HUES64 (cell line): Measurements from ENCODE around the gene CDC42.

ENCODE experiments used
- H3K27ac ChIP-seq: 2 replicates; pipeline ENCODE4 v1.7.0; 2013; ENCODE audit warnings: low read depth, low read length, inconsistent platforms
- H3K27me3 ChIP-seq: 2 replicates; pipeline ENCODE4 v1.6.1; 2013; ENCODE audit warnings: mild to moderate bottlenecking, low read length; ENCODE audit not compliant: insufficient read depth
- H3K36me3 ChIP-seq: 2 replicates; pipeline ENCODE4 v1.6.1; 2013; ENCODE audit warnings: mild to moderate bottlenecking, low read length; ENCODE audit not compliant: insufficient read depth
- H3K4me1 ChIP-seq: 2 replicates; pipeline ENCODE4 v1.6.1; 2013; ENCODE audit warnings: mild to moderate bottlenecking, low read length, moderate library complexity; ENCODE audit not compliant: insufficient read depth
- H3K4me3 ChIP-seq: 2 replicates; pipeline ENCODE4 v1.5.1; 2013; ENCODE audit warnings: mild to moderate bottlenecking, low read length, moderate library complexity
- H3K9ac ChIP-seq: 2 replicates; pipeline ENCODE4 v1.6.1; 2013; ENCODE audit warnings: mild to moderate bottlenecking, low read depth, low read length
- H3K9me3 ChIP-seq: 2 replicates; pipeline ENCODE4 v1.6.1; 2013; ENCODE audit warnings: low read depth, low read length; ENCODE audit not compliant: insufficient read depth
- WGBS: fragments of 150-250, 120-280 bp; methylation state at CpG from one replicate; pipeline ENCODE4 v1.1.7; 2013; ENCODE audit warnings: missing lambda C conversion rate; 5-methylcytosine and 5-hydroxymethylcytosine counted together

The CDC42 gene

GRCh38 chr1:22122273-22123070 is 70.0 kb downstream of the CDC42 start:
- Histone ChIP-seq H3K27ac (no peak overlapping the region; the same call in 1 of the 2 replicates), H3K4me3 (no peak overlapping the region), H3K9me3 (no peaks in the 10 kb centered on the region), H3K27me3 (no peaks in the 10 kb centered on the region), H3K4me1 (peaks cover 15% of the 10 kb centered on the region; the same call in 1 of the 2 replicates), H3K36me3 (no peaks in the 10 kb centered on the region), H3K9ac (no peak overlapping the region)
- 86% methylated on average over 21 of the region's 21 CpGs for WGBS

GRCh38 chr1:22123071-22123390 is 70.5 kb downstream of the CDC42 start:
- 80% methylated on average over 8 of the region's 8 CpGs for WGBS
- Histone ChIP-seq H3K36me3 (no peaks in the 10 kb centered on the region), H3K4me3 (no peak overlapping the region), H3K9ac (no peak overlapping the region), H3K4me1 (peaks cover 15% of the 10 kb centered on the region; the same call in 1 of the 2 replicates), H3K27ac (no peak overlapping the region), H3K9me3 (no peaks in the 10 kb centered on the region), H3K27me3 (no peaks in the 10 kb centered on the region)

- Histone ChIP-seq H3K9me3 (no peaks in the 10 kb centered on the region), H3K27me3 (no peaks in the 10 kb centered on the region), H3K9ac (no peak overlapping the region), H3K36me3 (no peaks in the 10 kb centered on the region), H3K4me3 (no peak overlapping the region), H3K4me1 (peaks cover 15% of the 10 kb centered on the region; the same call in 1 of the 2 replicates), H3K27ac (no peak overlapping the region)
- WGBS = 92% methylated on average over 9 of the region's 9 CpGs
Measured at GRCh38 chr1:22123901-22124404, 71.4 kb downstream of the CDC42 start.

- H3K36me3 ChIP-seq = no peaks in the 10 kb centered on the region
- H3K27ac ChIP-seq = no peak overlapping the region
- 92% methylated on average over 8 of the region's 8 CpGs for WGBS
Measured at GRCh38 chr1:22124592-22125229, 72.2 kb downstream of the CDC42 start.

DNA sequence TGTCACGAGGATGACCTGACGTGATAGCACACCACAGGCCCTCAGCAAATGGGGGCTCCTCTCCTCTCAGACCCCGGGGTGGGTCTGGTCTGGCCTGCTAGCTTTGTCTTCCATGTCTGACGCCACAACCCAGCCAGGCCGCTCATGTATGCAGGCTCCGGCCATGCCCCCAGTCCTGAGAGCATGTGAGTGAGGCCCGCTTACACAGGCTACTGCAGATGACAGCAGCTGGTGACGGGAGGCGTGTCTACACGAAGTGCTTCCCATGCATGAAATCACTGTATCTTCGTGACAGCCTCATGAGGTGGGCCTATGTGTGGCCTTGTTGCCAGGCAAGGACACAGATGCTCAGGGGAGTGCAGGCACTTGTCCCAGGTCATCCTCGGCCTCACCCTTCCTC is 74.0 kb downstream of the CDC42 start:
- H3K9ac ChIP-seq = no peak overlapping the region
- H3K27ac ChIP-seq = no peak overlapping the region
- H3K9me3 ChIP-seq = no peaks in the 10 kb centered on the region
- peaks cover 14% of the 10 kb centered on the region; the same call in 1 of the 2 replicates for H3K4me1 ChIP-seq
- no peak overlapping the region for H3K4me3 ChIP-seq
- 92% methylated on average over 12 of the region's 12 CpGs for WGBS
- no peaks in the 10 kb centered on the region for H3K36me3 ChIP-seq
- no peaks in the 10 kb centered on the region for H3K27me3 ChIP-seq

More at GRCh38 chr1:22124592-22125229, 72.2 kb downstream of the CDC42 start:
- no peak overlapping the region for H3K9ac ChIP-seq
- H3K4me1 ChIP-seq = peaks cover 15% of the 10 kb centered on the region; the same call in 1 of the 2 replicates
- H3K4me3 ChIP-seq = no peak overlapping the region
- H3K27me3 ChIP-seq = no peaks in the 10 kb centered on the region
- no peaks in the 10 kb centered on the region for H3K9me3 ChIP-seq

- Histone ChIP-seq H3K9ac (no peak overlapping the region), H3K27ac (no peak overlapping the region)
Measured at GRCh38 chr1:22127248-22127647, 74.7 kb downstream of the CDC42 start.

DNA sequence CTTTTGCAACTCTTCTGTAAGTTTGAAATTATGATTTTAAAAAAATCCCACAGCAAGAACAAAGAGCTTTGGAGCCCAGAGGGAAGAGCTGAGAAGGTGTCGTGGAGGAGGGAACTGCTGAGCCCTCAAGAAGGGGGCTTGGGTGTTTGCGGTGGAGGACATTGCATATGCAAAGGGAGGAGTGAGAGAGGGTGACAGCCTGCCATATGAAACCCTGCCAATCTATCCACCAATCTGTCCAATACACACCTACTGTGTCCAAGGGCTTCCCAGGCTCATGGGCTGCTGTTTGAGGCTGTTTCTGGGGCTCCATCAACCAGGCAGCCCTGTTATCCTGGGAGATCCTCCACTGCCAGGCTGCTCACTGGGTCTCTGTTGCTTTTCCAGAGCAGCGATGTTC is 75.2 kb downstream of the CDC42 start:
- H3K27ac ChIP-seq = no peak overlapping the region
- no peaks in the 10 kb centered on the region for H3K36me3 ChIP-seq
- no peak overlapping the region for H3K4me3 ChIP-seq
- no peak overlapping the region for H3K9ac ChIP-seq
- H3K27me3 ChIP-seq = no peaks in the 10 kb centered on the region
- WGBS = 73% methylated on average over 2 of the region's 3 CpGs
- H3K4me1 ChIP-seq = 0 out of 2 replicates have a peak, but pooled peaks cover 2% of the 10 kb centered on the region
- H3K9me3 ChIP-seq = no peaks in the 10 kb centered on the region

More at GRCh38 chr1:22127248-22127647, 74.7 kb downstream of the CDC42 start:
- 88% methylated on average over 6 of the region's 6 CpGs for WGBS
- H3K36me3 ChIP-seq = no peaks in the 10 kb centered on the region
- H3K4me1 ChIP-seq = peaks cover 6% of the 10 kb centered on the region; the same call in 1 of the 2 replicates
- no peaks in the 10 kb centered on the region for H3K27me3 ChIP-seq
- H3K4me3 ChIP-seq = no peak overlapping the region
- H3K9me3 ChIP-seq = no peaks in the 10 kb centered on the region

GRCh38 chr1:22128392-22128791 is 75.9 kb downstream of the CDC42 start:
- Histone ChIP-seq H3K36me3 (no peaks in the 10 kb centered on the region), H3K4me1 (peaks cover under 1% of the 10 kb centered on the region; the same call in 1 of the 2 replicates), H3K9ac (no peak overlapping the region), H3K27ac (no peak overlapping the region), H3K9me3 (no peaks in the 10 kb centered on the region), H3K4me3 (no peak overlapping the region), H3K27me3 (no peaks in the 10 kb centered on the region)
- WGBS = 87% methylated on average over 12 of the region's 12 CpGs

- Histone ChIP-seq H3K9ac (no peak overlapping the region), H3K4me3 (no peak overlapping the region), H3K36me3 (no peaks in the 10 kb centered on the region), H3K27ac (no peak overlapping the region), H3K4me1 (peaks cover 6% of the 10 kb centered on the region), H3K27me3 (peaks cover 3% of the 10 kb centered on the region), H3K9me3 (no peaks in the 10 kb centered on the region)
- WGBS = 93% methylated on average over 29 of the region's 29 CpGs
Measured at GRCh38 chr1:22129501-22130117, 77.1 kb downstream of the CDC42 start.

- Histone ChIP-seq H3K4me3 (no peak overlapping the region), H3K27ac (no peak overlapping the region), H3K36me3 (no peaks in the 10 kb centered on the region), H3K27me3 (peaks cover 3% of the 10 kb centered on the region), H3K9ac (no peak overlapping the region), H3K4me1 (peaks cover 6% of the 10 kb centered on the region), H3K9me3 (no peaks in the 10 kb centered on the region)
- 94% methylated on average over 4 of the region's 4 CpGs for WGBS
Measured at GRCh38 chr1:22131062-22131461, 78.6 kb downstream of the CDC42 start.
